Upper lobe of left lung (tissue), 6 donors: ENCODE measurements around the gene IP6K1. TPM values are rescaled to one million over a fixed set of nuclear protein-coding genes. Genes with fewer than 3 reads are reported as not detected.

Experiments used
- ATAC-seq, 2 donors: fragments of 200-7000 bp; cut with Tn5 transposase; one replicate each; pipeline ENCODE4 v1.9.1; 2022; ENCODE audit warnings: mild to moderate bottlenecking in 2 of 2, moderate library complexity in 2 of 2; ENCODE audit not compliant: low FRiP score in 2 of 2
- DNase-seq, 2 donors: peaks; one replicate each; pipeline ENCODE4 v3.0.0-alpha.2; 2019 to 2020
- H3K27ac ChIP-seq, 4 donors: fragments of 200-600 bp; sonication (generic); one replicate each; pipeline ENCODE4 v1.5.1; 2016 to 2019
- H3K27me3 ChIP-seq, 4 donors: fragments of 200-600 bp; sonication (generic); one replicate each; pipeline ENCODE4 v1.5.1; 2017 to 2019
- H3K36me3 ChIP-seq, 4 donors: fragments of 200-600 bp; sonication (generic); one replicate each; pipeline ENCODE4 v1.5.1; 2016 to 2019
- H3K4me1 ChIP-seq, 4 donors: fragments of 200-600 bp; sonication (generic); one replicate each; pipeline ENCODE4 v1.5.1; 2018 to 2019
- H3K4me3 ChIP-seq, 4 donors: fragments of 200-600 bp; sonication (generic); one replicate each; pipeline ENCODE4 v1.5.1; 2017 to 2019; ENCODE audit warnings: mild to moderate bottlenecking in 2 of 4, moderate library complexity in 1 of 4
- H3K9me3 ChIP-seq, 4 donors: fragments of 200-600 bp; sonication (generic); one replicate each; pipeline ENCODE4 v1.5.1; 2018 to 2019
- CTCF ChIP-seq, 6 experiments: fragments of 450-650 bp in 4 of 6; fragments of 200-600 bp in 2 of 6; sonication (generic) in 2 of 6; IDR thresholded peaks; one replicate each; pipeline ENCODE4 v1.5.1; 2016 to 2019; ENCODE audit warnings: antibody characterized with exemption in 6 of 6
- EP300 ChIP-seq, 4 donors: sonication (generic); formaldehyde crosslinking; IDR thresholded peaks; one replicate each; pipeline ENCODE4 v1.5.1; 2017; ENCODE audit warnings: antibody characterized with exemption in 4 of 4, control low read depth in 2 of 4
- POLR2A ChIP-seq, 4 donors: fragments of 450-650 bp; IDR thresholded peaks; one replicate each; pipeline ENCODE4 v1.5.1; 2016 to 2017; ENCODE audit warnings: antibody characterized with exemption in 4 of 4, mild to moderate bottlenecking in 2 of 4
- POLR2AphosphoS5 ChIP-seq, 2 donors: sonication (generic); formaldehyde crosslinking; IDR thresholded peaks; one replicate each; pipeline ENCODE4 v1.5.1; 2017; ENCODE audit warnings: antibody characterized with exemption in 2 of 2
- WGBS, 2 donors: methylation state at CpG; one replicate each; pipeline ENCODE4 v1.1.5; 2017 to 2018; 5-methylcytosine and 5-hydroxymethylcytosine counted together
- total RNA-seq, 6 donors: library from RNA; depleted of rRNA in 4 of 6; stranded (reverse); fragments of >200 nt in 4 of 6; gene quantifications; one replicate each; pipeline versions ENCODE4 v1.1.0 to v1.2.1, GENCODE V29; 2016 to 2021
- donor health status: DM: no; HTN: no; CAD: no; lungs with moderate emphysema.
- donor health status: DM: no; HTN: yes; CAD: no; lungs with severe emphysema.

Gene IP6K1
- total RNA-seq, 6 donors from 2014 or later, result 42.0 to 63.9 (median 49.7) TPM

GRCh38 chr3:49721896-49722781 lies 64.2 kb downstream of the IP6K1 start:
- no peak for ATAC-seq
- Histone ChIP-seq H3K27me3 (no peaks in the 10 kb centered on the region), H3K36me3 (peaks cover 5 to 45% (median 24%) of the 10 kb centered on the region in 4 donors), H3K4me1 (peaks cover 28 to 58% (median 34%) of the 10 kb centered on the region in 4 donors), H3K27ac (peak overlapping the region in 1 of 4 donors; percentile 91), H3K4me3 (peak overlapping the region in 2 of 4 donors; percentile 67 to 86), H3K9me3 (no peaks in the 10 kb centered on the region)
- 91% methylated on average over 26 of the region's 26 CpGs; no CpG with 5 or more reads in 1 of the 2 donors for WGBS, 2 donors
- DNase-seq, result peak; percentile 19 to 81
- no peak for TF ChIP-seq CTCF (IDR thresholded peaks at IDR 0.05)
- TF ChIP-seq POLR2A (IDR thresholded peaks at IDR 0.05), result no peak

GRCh38 chr3:49721596-49721895 lies 64.8 kb downstream of the IP6K1 start:
- Histone ChIP-seq H3K4me1 (peaks cover 28 to 58% (median 34%) of the 10 kb centered on the region in 4 donors), H3K9me3 (no peaks in the 10 kb centered on the region), H3K27me3 (no peaks in the 10 kb centered on the region), H3K36me3 (peaks cover 0 to 41% (median 18%) of the 10 kb centered on the region in 4 donors), H3K27ac (no peak overlapping the region), H3K4me3 (no peak overlapping the region)
- ATAC-seq (no peak), DNase-seq (no peak)
- WGBS, 2 donors, result 88 to 89% methylated on average over 7 to 9 of the region's 9 CpGs
- TF ChIP-seq POLR2AphosphoS5 (IDR thresholded peaks at IDR 0.05), result no peak
- TF ChIP-seq CTCF (IDR thresholded peaks at IDR 0.05), result no peak

- no peak for TF ChIP-seq POLR2A (IDR thresholded peaks at IDR 0.05)
- ATAC-seq (no peak), DNase-seq (no peak)
- no peaks in the 10 kb centered on the region for H3K27me3 ChIP-seq
- H3K27ac ChIP-seq, result no peak overlapping the region
- no peak overlapping the region for H3K4me3 ChIP-seq
- 85 to 93% methylated on average over 2 to 4 of the region's 4 CpGs for WGBS, 2 donors
- H3K4me1 ChIP-seq, result peaks cover 28 to 58% (median 34%) of the 10 kb centered on the region in 4 donors
- H3K9me3 ChIP-seq, result no peaks in the 10 kb centered on the region
- H3K36me3 ChIP-seq, result peaks cover 3 to 41% (median 16%) of the 10 kb centered on the region in 4 donors
Observed at GRCh38 chr3:49720855-49721595, 65.3 kb downstream of the IP6K1 start.

GRCh38 chr3:49719214-49719884 lies 67.0 kb downstream of the IP6K1 start, which contains the start of gene AMIGO3:
AMIGO3 (minus strand) TSS chr3:49719684; CDS start chr3:49719465, 219 bp downstream.
- H3K4me1 ChIP-seq, result peaks cover 22 to 48% (median 27%) of the 10 kb centered on the region in 4 donors
- TF ChIP-seq CTCF (IDR thresholded peaks at IDR 0.05) (peak; percentile 62 to 96 (median 79)), EP300 (IDR thresholded peaks at IDR 0.05) (no peak), POLR2AphosphoS5 (IDR thresholded peaks at IDR 0.05) (peak; percentile 41 to 70), POLR2A (IDR thresholded peaks at IDR 0.05) (peak in 2 of 4 donors; percentile 80 to 88)
- H3K27ac ChIP-seq, result peak within 1 kb of the TSS in 3 of 4 donors; percentile 42 to 74 (median 69)
- ATAC-seq, result peak; percentile 85 to 90
- peak; percentile 96 to 98 for DNase-seq
- H3K36me3 ChIP-seq, result peaks cover 4 to 39% (median 19%) of the 10 kb centered on the region in 4 donors
- peak within 1 kb of the TSS; percentile 56 to 64 (median 60) for H3K4me3 ChIP-seq
- H3K27me3 ChIP-seq, result no peaks in the 10 kb centered on the region
- 0 to 1% methylated on average over 1 to 47 of the region's 50 CpGs for WGBS, 2 donors
- H3K9me3 ChIP-seq, result no peaks in the 10 kb centered on the region

- Histone ChIP-seq H3K4me3 (peak overlapping the region; percentile 56 to 64 (median 60)), H3K9me3 (no peaks in the 10 kb centered on the region), H3K36me3 (peaks cover 4 to 42% (median 19%) of the 10 kb centered on the region in 4 donors), H3K27me3 (no peaks in the 10 kb centered on the region), H3K27ac (peak overlapping the region in 1 of 4 donors; percentile 69), H3K4me1 (peaks cover 21 to 46% (median 26%) of the 10 kb centered on the region in 4 donors)
- ATAC-seq, result no peak
- DNase-seq, result peak in 1 of 2 donors; percentile 88
- WGBS, 2 donors, result 23 to 26% methylated on average over 8 to 18 of the region's 33 CpGs
- TF ChIP-seq POLR2AphosphoS5 (IDR thresholded peaks at IDR 0.05), result no peak
Observed at GRCh38 chr3:49718858-49719213, 67.5 kb downstream of the IP6K1 start.
